WTC11 (cell line): ENCODE results near the gene RBBP6. TPM values are rescaled to one million over a fixed set of nuclear protein-coding genes. Genes with fewer than 3 reads are reported as not detected.

Source experiments
- ATAC-seq: fragments of 200-7000 bp; cut with Tn5 transposase; 2 replicates; pipeline ENCODE4 v1.10.0; 2021; ENCODE audit warnings: mild to moderate bottlenecking, moderate library complexity
- CTCF ChIA-PET: fragments of 300-600 bp; sonication (Branson Sonifier 250); formaldehyde crosslinking; loops from one replicate; lab custom pipeline; 2021; ENCODE audit warnings: antibody characterized with exemption; lab: Charles Lee
- POLR2A ChIA-PET: fragments of 350-600 bp; sonication (Branson Sonifier 250); formaldehyde crosslinking; loops from one replicate; lab custom pipeline; 2021; ENCODE audit warnings: antibody characterized with exemption; lab: Charles Lee
- DNase-seq: peaks from one replicate; pipeline ENCODE4 v3.0.0; 2021; ENCODE audit warnings: low spot score
- H3K27ac Mint-ChIP-seq: 2 replicates; pipeline ENCODE4 v1.8.0; 2021; ENCODE audit warnings: mixed read lengths
- H3K27me3 Mint-ChIP-seq: 2 replicates; pipeline ENCODE4 v1.8.0; 2021; ENCODE audit warnings: low read depth, mild to moderate bottlenecking, moderate library complexity, mixed read lengths
- H3K36me3 Mint-ChIP-seq: 2 replicates; pipeline ENCODE4 v1.8.0; 2021; ENCODE audit warnings: mixed read lengths
- H3K4me1 Mint-ChIP-seq: 2 replicates; pipeline ENCODE4 v1.8.0; 2022; ENCODE audit warnings: mixed read lengths
- H3K4me3 Mint-ChIP-seq: 2 replicates; pipeline ENCODE4 v1.8.0; 2021; ENCODE audit warnings: mild to moderate bottlenecking, moderate library complexity, mixed read lengths
- H3K9me3 Mint-ChIP-seq: 2 replicates; pipeline ENCODE4 v1.8.0; 2021; ENCODE audit warnings: mixed read lengths
- ATF1 ChIP-seq: sonication (generic); formaldehyde crosslinking; IDR thresholded peaks from 2 replicates; pipeline ENCODE4 v1.8.1; 2023; ENCODE audit warnings: mild to moderate bottlenecking, moderate library complexity, missing genetic modification reagents
- FOXJ3 ChIP-seq: sonication (generic); formaldehyde crosslinking; IDR thresholded peaks from 2 replicates; pipeline ENCODE4 v1.9.0; 2021; ENCODE audit warnings: missing genetic modification reagents, mild to moderate bottlenecking, borderline replicate concordance
- FOXP1 ChIP-seq: sonication (generic); formaldehyde crosslinking; IDR thresholded peaks from 2 replicates; pipeline ENCODE4 v1.8.0; 2022; ENCODE audit warnings: missing genetic modification reagents, mild to moderate bottlenecking, moderate library complexity, borderline replicate concordance
- JUN ChIP-seq: sonication (generic); formaldehyde crosslinking; IDR thresholded peaks from 2 replicates; pipeline ENCODE4 v1.8.0; 2023; ENCODE audit warnings: mild to moderate bottlenecking, missing genetic modification reagents
- KAT7 ChIP-seq: sonication (generic); formaldehyde crosslinking; IDR thresholded peaks from 2 replicates; pipeline ENCODE4 v1.8.1; 2023; ENCODE audit warnings: missing genetic modification reagents, mild to moderate bottlenecking, borderline replicate concordance
- RORB ChIP-seq: fragments of 250-450 bp; sonication (Bioruptor Pico); IDR thresholded peaks from 2 replicates; pipeline ENCODE4 v1.9.0; 2021; ENCODE audit warnings: mild to moderate bottlenecking
- TEAD1 ChIP-seq: sonication (generic); formaldehyde crosslinking; IDR thresholded peaks from 2 replicates; pipeline ENCODE4 v1.8.0; 2022; ENCODE audit warnings: mild to moderate bottlenecking, missing genetic modification reagents
- ZBTB21 ChIP-seq: sonication (generic); formaldehyde crosslinking; IDR thresholded peaks from 2 replicates; pipeline ENCODE4 v1.8.1; 2023; ENCODE audit warnings: mild to moderate bottlenecking, missing genetic modification reagents, borderline replicate concordance
- ZNF121 ChIP-seq: sonication (generic); formaldehyde crosslinking; IDR thresholded peaks from 2 replicates; pipeline ENCODE4 v1.8.0; 2023; ENCODE audit warnings: missing genetic modification reagents
- ZNF317 ChIP-seq: sonication (generic); formaldehyde crosslinking; IDR thresholded peaks from 2 replicates; pipeline ENCODE4 v1.8.1; 2023; ENCODE audit warnings: low read depth, mild to moderate bottlenecking, moderate library complexity, missing genetic modification reagents, borderline replicate concordance
- total RNA-seq: library from RNA; stranded (reverse); gene quantifications from 3 replicates; pipeline ENCODE4 v1.2.3, GENCODE V29; 2021
- TF ChIP-seq, protein P1 (sequence below): fragments of 250-450 bp; sonication (Bioruptor Pico); IDR thresholded peaks from 2 replicates; pipeline ENCODE4 v1.8.0; 2021; ENCODE audit warnings: mild to moderate bottlenecking
- TF ChIP-seq, protein P2 (sequence below): sonication (generic); formaldehyde crosslinking; conservative IDR thresholded peaks from 2 replicates; pipeline ENCODE4 v1.8.1; 2023; ENCODE audit warnings: mild to moderate bottlenecking, low read depth, missing genetic modification reagents, moderate library complexity
- TF ChIP-seq, protein P3 (sequence below): fragments of 200-600 bp; IDR thresholded peaks from 2 replicates; pipeline ENCODE4 v1.8.0; 2022; ENCODE audit warnings: antibody characterized with exemption
- TF ChIP-seq, protein P4 (sequence below): sonication (generic); formaldehyde crosslinking; IDR thresholded peaks from 2 replicates; pipeline ENCODE4 v1.8.0; 2022; ENCODE audit warnings: missing genetic modification reagents
- TF ChIP-seq, protein P5 (sequence below): sonication (generic); formaldehyde crosslinking; IDR thresholded peaks from 2 replicates; pipeline ENCODE4 v1.8.0; 2023; ENCODE audit warnings: mild to moderate bottlenecking, missing genetic modification reagents
- TF ChIP-seq, protein P6 (sequence below): sonication (generic); formaldehyde crosslinking; IDR thresholded peaks from 2 replicates; pipeline ENCODE4 v1.8.0; 2023; ENCODE audit warnings: missing genetic modification reagents
- TF ChIP-seq, protein P7 (sequence below): fragments of 250-450 bp; sonication (Bioruptor Pico); conservative IDR thresholded peaks from 2 replicates; pipeline ENCODE4 v1.9.0; 2021; ENCODE audit warnings: mild to moderate bottlenecking
- TF ChIP-seq, protein P8 (sequence below): sonication (generic); formaldehyde crosslinking; conservative IDR thresholded peaks from 2 replicates; pipeline ENCODE4 v1.8.1; 2022; ENCODE audit warnings: mild to moderate bottlenecking, missing genetic modification reagents

Gene RBBP6
- total RNA-seq, 1 experiment from 2014 or later = 62.4 TPM

DNA sequence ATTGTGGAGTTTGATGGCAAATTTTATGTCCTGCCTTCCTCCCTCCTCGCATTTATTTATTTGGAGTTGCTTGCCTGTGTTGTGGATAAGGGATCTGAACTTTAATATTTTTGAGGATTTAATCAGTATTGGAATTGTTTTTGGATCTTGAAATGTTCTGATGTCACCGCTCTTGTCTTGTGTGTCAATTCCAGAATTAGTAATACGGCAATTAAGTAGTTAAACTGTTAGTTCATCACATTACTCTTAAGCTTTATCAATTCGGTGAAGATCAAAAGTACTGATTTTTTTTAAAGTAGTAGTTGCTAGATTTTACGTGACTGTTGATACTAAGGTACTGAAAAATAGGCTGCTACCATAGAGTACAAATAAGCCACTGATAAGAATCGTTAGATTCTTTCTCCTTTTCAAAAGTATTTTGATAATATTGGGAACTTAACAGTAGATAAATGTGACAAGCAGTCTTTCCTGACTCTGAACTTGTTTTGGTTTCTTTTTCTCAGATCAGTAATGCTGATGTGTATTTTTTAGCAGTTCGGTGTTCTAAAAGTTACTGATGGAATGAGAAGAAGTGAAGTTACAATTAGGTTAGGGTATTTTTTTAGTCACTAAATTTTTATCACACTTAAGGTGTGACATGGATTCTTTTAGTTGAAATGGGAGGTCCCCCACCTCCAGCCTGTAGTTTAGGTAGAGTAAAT is 2.0 kb downstream of the RBBP6 start:
- Mint-ChIP-seq H3K4me3 (peak overlapping the region; percentile 98), H3K36me3 (peaks cover 17% of the 10 kb centered on the region), H3K27me3 (no peaks in the 10 kb centered on the region), H3K9me3 (no peaks in the 10 kb centered on the region)
- DNase-seq = no peak
- CTCF ChIA-PET = no interaction called here
- TF ChIP-seq, protein P1, sequence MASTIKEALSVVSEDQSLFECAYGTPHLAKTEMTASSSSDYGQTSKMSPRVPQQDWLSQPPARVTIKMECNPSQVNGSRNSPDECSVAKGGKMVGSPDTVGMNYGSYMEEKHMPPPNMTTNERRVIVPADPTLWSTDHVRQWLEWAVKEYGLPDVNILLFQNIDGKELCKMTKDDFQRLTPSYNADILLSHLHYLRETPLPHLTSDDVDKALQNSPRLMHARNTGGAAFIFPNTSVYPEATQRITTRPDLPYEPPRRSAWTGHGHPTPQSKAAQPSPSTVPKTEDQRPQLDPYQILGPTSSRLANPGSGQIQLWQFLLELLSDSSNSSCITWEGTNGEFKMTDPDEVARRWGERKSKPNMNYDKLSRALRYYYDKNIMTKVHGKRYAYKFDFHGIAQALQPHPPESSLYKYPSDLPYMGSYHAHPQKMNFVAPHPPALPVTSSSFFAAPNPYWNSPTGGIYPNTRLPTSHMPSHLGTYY (CRISPR knock-in tag) = no peak
- TF ChIP-seq, protein P2, sequence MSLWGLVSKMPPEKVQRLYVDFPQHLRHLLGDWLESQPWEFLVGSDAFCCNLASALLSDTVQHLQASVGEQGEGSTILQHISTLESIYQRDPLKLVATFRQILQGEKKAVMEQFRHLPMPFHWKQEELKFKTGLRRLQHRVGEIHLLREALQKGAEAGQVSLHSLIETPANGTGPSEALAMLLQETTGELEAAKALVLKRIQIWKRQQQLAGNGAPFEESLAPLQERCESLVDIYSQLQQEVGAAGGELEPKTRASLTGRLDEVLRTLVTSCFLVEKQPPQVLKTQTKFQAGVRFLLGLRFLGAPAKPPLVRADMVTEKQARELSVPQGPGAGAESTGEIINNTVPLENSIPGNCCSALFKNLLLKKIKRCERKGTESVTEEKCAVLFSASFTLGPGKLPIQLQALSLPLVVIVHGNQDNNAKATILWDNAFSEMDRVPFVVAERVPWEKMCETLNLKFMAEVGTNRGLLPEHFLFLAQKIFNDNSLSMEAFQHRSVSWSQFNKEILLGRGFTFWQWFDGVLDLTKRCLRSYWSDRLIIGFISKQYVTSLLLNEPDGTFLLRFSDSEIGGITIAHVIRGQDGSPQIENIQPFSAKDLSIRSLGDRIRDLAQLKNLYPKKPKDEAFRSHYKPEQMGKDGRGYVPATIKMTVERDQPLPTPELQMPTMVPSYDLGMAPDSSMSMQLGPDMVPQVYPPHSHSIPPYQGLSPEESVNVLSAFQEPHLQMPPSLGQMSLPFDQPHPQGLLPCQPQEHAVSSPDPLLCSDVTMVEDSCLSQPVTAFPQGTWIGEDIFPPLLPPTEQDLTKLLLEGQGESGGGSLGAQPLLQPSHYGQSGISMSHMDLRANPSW (CRISPR knock-in tag) = no peak
- TF ChIP-seq FOXP1 = no peak
- no peak for TF ChIP-seq RORB
- no peak for TF ChIP-seq ATF1
- TF ChIP-seq, all 79 proteins: peak for 0
- POLR2A ChIA-PET = interaction anchor here (0.6 kb wide), 1 partner anchor 92 kb away, joined by 4 read pairs; no protein-coding TSS in a partner anchor
- Mint-ChIP-seq H3K4me1 (peaks cover 28% of the 10 kb centered on the region), H3K27ac (peak overlapping the region; percentile 58)
- no peak for ATAC-seq

DNA sequence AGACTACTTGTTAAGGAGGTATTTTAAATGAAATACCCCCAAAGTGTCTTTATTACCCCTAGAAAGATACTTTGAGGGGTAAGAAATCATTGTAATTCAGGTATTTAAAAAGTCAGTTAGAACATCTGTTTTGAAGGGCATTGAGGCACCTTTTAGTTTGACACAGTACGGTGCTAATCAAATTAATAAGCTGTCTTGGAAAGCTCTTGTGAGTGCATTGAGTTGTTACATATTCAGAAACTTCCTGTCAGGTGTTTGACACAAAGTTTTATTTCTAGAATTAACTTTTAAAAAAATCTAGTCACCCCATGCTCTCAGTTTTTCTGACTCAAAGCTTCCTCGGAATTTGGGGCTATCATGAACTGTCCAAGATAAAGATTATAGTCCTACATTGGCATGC is 4.6 kb downstream of the RBBP6 start:
- Mint-ChIP-seq H3K9me3 (no peaks in the 10 kb centered on the region), H3K27ac (no peak overlapping the region), H3K4me1 (peaks cover 28% of the 10 kb centered on the region), H3K36me3 (peaks cover 33% of the 10 kb centered on the region), H3K4me3 (no peak overlapping the region), H3K27me3 (no peaks in the 10 kb centered on the region)
- no peak for ATAC-seq
- ChIA-PET CTCF (no interaction called here), POLR2A (no interaction called here)
- no peak for DNase-seq
- no peak for TF ChIP-seq TEAD1
- TF ChIP-seq ZBTB21 (CRISPR knock-in tag) = no peak
- TF ChIP-seq, protein P3, sequence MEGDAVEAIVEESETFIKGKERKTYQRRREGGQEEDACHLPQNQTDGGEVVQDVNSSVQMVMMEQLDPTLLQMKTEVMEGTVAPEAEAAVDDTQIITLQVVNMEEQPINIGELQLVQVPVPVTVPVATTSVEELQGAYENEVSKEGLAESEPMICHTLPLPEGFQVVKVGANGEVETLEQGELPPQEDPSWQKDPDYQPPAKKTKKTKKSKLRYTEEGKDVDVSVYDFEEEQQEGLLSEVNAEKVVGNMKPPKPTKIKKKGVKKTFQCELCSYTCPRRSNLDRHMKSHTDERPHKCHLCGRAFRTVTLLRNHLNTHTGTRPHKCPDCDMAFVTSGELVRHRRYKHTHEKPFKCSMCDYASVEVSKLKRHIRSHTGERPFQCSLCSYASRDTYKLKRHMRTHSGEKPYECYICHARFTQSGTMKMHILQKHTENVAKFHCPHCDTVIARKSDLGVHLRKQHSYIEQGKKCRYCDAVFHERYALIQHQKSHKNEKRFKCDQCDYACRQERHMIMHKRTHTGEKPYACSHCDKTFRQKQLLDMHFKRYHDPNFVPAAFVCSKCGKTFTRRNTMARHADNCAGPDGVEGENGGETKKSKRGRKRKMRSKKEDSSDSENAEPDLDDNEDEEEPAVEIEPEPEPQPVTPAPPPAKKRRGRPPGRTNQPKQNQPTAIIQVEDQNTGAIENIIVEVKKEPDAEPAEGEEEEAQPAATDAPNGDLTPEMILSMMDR = no peak
- TF ChIP-seq, protein P4, sequence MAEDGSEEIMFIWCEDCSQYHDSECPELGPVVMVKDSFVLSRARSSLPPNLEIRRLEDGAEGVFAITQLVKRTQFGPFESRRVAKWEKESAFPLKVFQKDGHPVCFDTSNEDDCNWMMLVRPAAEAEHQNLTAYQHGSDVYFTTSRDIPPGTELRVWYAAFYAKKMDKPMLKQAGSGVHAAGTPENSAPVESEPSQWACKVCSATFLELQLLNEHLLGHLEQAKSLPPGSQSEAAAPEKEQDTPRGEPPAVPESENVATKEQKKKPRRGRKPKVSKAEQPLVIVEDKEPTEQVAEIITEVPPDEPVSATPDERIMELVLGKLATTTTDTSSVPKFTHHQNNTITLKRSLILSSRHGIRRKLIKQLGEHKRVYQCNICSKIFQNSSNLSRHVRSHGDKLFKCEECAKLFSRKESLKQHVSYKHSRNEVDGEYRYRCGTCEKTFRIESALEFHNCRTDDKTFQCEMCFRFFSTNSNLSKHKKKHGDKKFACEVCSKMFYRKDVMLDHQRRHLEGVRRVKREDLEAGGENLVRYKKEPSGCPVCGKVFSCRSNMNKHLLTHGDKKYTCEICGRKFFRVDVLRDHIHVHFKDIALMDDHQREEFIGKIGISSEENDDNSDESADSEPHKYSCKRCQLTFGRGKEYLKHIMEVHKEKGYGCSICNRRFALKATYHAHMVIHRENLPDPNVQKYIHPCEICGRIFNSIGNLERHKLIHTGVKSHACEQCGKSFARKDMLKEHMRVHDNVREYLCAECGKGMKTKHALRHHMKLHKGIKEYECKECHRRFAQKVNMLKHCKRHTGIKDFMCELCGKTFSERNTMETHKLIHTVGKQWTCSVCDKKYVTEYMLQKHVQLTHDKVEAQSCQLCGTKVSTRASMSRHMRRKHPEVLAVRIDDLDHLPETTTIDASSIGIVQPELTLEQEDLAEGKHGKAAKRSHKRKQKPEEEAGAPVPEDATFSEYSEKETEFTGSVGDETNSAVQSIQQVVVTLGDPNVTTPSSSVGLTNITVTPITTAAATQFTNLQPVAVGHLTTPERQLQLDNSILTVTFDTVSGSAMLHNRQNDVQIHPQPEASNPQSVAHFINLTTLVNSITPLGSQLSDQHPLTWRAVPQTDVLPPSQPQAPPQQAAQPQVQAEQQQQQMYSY (CRISPR knock-in tag) = no peak
- TF ChIP-seq, protein P5, sequence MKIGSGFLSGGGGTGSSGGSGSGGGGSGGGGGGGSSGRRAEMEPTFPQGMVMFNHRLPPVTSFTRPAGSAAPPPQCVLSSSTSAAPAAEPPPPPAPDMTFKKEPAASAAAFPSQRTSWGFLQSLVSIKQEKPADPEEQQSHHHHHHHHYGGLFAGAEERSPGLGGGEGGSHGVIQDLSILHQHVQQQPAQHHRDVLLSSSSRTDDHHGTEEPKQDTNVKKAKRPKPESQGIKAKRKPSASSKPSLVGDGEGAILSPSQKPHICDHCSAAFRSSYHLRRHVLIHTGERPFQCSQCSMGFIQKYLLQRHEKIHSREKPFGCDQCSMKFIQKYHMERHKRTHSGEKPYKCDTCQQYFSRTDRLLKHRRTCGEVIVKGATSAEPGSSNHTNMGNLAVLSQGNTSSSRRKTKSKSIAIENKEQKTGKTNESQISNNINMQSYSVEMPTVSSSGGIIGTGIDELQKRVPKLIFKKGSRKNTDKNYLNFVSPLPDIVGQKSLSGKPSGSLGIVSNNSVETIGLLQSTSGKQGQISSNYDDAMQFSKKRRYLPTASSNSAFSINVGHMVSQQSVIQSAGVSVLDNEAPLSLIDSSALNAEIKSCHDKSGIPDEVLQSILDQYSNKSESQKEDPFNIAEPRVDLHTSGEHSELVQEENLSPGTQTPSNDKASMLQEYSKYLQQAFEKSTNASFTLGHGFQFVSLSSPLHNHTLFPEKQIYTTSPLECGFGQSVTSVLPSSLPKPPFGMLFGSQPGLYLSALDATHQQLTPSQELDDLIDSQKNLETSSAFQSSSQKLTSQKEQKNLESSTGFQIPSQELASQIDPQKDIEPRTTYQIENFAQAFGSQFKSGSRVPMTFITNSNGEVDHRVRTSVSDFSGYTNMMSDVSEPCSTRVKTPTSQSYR (CRISPR knock-in tag) = no peak
- TF ChIP-seq, protein P6, sequence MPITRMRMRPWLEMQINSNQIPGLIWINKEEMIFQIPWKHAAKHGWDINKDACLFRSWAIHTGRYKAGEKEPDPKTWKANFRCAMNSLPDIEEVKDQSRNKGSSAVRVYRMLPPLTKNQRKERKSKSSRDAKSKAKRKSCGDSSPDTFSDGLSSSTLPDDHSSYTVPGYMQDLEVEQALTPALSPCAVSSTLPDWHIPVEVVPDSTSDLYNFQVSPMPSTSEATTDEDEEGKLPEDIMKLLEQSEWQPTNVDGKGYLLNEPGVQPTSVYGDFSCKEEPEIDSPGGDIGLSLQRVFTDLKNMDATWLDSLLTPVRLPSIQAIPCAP (CRISPR knock-in tag) = no peak
- TF ChIP-seq JUN = no peak
- no peak for TF ChIP-seq KAT7 (CRISPR knock-in tag)
- TF ChIP-seq, protein P7, sequence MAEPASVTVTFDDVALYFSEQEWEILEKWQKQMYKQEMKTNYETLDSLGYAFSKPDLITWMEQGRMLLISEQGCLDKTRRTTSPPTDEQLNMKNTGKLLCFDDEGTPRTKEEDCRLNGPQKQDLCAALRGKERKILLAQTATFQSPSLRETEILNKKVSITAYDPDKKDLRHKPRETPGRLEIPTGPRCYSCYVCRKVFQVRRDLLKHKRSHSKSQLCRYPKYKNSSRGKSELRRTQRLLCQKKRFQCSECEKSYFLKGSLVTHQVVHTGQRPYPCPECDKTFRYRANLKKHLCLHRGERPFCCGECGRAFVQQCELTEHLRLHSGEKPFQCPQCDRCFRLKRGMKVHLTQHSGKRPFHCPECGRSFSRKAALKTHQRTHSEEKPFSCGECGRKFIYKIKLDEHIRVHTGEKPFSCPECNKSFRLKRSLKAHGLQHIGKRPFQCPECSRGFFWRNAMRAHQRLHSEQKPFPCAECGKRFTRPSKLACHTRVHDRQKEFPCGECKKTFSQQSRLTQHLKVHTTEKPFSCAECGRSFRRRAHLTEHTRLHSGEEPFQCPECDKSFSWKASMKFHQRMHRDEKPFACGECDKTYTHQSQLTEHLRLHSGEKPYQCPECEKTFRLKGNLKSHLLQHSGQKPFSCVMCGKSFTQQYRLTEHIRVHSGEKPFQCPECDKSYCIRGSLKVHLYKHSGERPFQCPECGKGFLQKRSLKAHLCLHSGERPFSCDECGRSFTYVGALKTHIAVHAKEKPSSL (CRISPR knock-in tag) = no peak
- TF ChIP-seq, protein P8, sequence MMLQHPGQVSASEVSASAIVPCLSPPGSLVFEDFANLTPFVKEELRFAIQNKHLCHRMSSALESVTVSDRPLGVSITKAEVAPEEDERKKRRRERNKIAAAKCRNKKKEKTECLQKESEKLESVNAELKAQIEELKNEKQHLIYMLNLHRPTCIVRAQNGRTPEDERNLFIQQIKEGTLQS (CRISPR knock-in tag) = no peak
- TF ChIP-seq ZNF121 (CRISPR knock-in tag) = no peak
- TF ChIP-seq ZNF317 (CRISPR knock-in tag) = no peak
- TF ChIP-seq ATF1 = no peak
- no peak for TF ChIP-seq FOXJ3
